OCI-LY1 (cell line): ENCODE results near the gene OTP.

Experiments used
- H2AFZ ChIP-seq: fragments of 200-600 bp; sonication (generic), shearing (Covaris generic); 2 replicates; pipeline ENCODE4 v1.6.0; 2014; ENCODE audit warnings: antibody characterized with exemption, mild to moderate bottlenecking, low read length
- H3F3A ChIP-seq: fragments of 200-600 bp; sonication (generic), shearing (Covaris generic); 2 replicates; pipeline ENCODE4 v1.6.0; 2014; ENCODE audit warnings: mild to moderate bottlenecking, antibody characterized with exemption, low read length, moderate library complexity; ENCODE audit not compliant: insufficient read depth
- H3K27ac ChIP-seq: fragments of 200-600 bp; sonication (generic); 2 replicates; pipeline ENCODE4 v1.5.1; 2014; ENCODE audit warnings: low read length, mixed run types, mild to moderate bottlenecking, low read depth; ENCODE audit not compliant: poor library complexity, severe bottlenecking
- H3K27me3 ChIP-seq: fragments of 200-600 bp; sonication (generic); 2 replicates; pipeline ENCODE4 v1.6.0; 2014; ENCODE audit warnings: antibody characterized with exemption, mild to moderate bottlenecking, low read length, moderate library complexity; ENCODE audit not compliant: insufficient read depth
- H3K36me3 ChIP-seq: fragments of 200-600 bp; sonication (generic); 2 replicates; pipeline ENCODE4 v1.6.1; 2014; ENCODE audit warnings: mild to moderate bottlenecking, antibody characterized with exemption, low read length, moderate library complexity, mixed read lengths; ENCODE audit not compliant: insufficient read depth
- H3K4me1 ChIP-seq: fragments of 200-600 bp; sonication (generic); 2 replicates; pipeline ENCODE4 v1.5.1; 2014; ENCODE audit warnings: mild to moderate bottlenecking, low read length, moderate library complexity; ENCODE audit not compliant: insufficient read depth, severe bottlenecking
- H3K4me2 ChIP-seq: fragments of 200-600 bp; sonication (generic), shearing (Covaris generic); 2 replicates; pipeline ENCODE4 v1.6.1; 2014; ENCODE audit warnings: low read length
- H3K4me3 ChIP-seq: fragments of 200-600 bp; sonication (generic); 2 replicates; pipeline ENCODE4 v1.5.1; 2014; ENCODE audit warnings: low read length, low read depth, mild to moderate bottlenecking, mixed read lengths; ENCODE audit not compliant: poor library complexity, severe bottlenecking
- H3K79me2 ChIP-seq: fragments of 200-600 bp; shearing (Covaris generic); 2 replicates; pipeline ENCODE4 v1.6.1; 2016; ENCODE audit warnings: mixed run types, low read length, mixed read lengths; ENCODE audit not compliant: insufficient read depth
- H3K9ac ChIP-seq: fragments of 200-600 bp; sonication (generic), shearing (Covaris generic); 2 replicates; pipeline ENCODE4 v1.6.1; 2014; ENCODE audit warnings: mild to moderate bottlenecking, low read length, mixed read lengths
- H3K9me2 ChIP-seq: fragments of 200-600 bp; sonication (generic), shearing (Covaris generic); 2 replicates; pipeline ENCODE4 v1.6.1; 2014; ENCODE audit warnings: low read depth, mild to moderate bottlenecking, low read length, mixed read lengths
- H3K9me3 ChIP-seq: fragments of 200-600 bp; shearing (Covaris generic); 2 replicates; pipeline ENCODE4 v1.6.1; 2014; ENCODE audit warnings: low read length, mixed read lengths
- H4K20me1 ChIP-seq: fragments of 200-600 bp; sonication (generic), shearing (Covaris generic); 2 replicates; pipeline ENCODE4 v1.6.0; 2016; ENCODE audit warnings: mild to moderate bottlenecking, low read length; ENCODE audit not compliant: insufficient read depth
- EZH2 ChIP-seq: fragments of 200-600 bp; sonication (generic), shearing (Covaris generic); IDR thresholded peaks from 2 replicates; pipeline ENCODE4 v1.8.0; 2017; ENCODE audit warnings: borderline replicate concordance, mixed run types, mild to moderate bottlenecking, antibody characterized with exemption, low read length, moderate library complexity, mixed read lengths
- TF ChIP-seq, protein P1 (sequence below): fragments of 200-600 bp; sonication (generic), shearing (Covaris generic); IDR thresholded peaks from 2 replicates; pipeline ENCODE4 v1.5.1; 2017; ENCODE audit warnings: mild to moderate bottlenecking, antibody characterized with exemption, low read length, moderate library complexity, mixed read lengths

The OTP gene

DNA sequence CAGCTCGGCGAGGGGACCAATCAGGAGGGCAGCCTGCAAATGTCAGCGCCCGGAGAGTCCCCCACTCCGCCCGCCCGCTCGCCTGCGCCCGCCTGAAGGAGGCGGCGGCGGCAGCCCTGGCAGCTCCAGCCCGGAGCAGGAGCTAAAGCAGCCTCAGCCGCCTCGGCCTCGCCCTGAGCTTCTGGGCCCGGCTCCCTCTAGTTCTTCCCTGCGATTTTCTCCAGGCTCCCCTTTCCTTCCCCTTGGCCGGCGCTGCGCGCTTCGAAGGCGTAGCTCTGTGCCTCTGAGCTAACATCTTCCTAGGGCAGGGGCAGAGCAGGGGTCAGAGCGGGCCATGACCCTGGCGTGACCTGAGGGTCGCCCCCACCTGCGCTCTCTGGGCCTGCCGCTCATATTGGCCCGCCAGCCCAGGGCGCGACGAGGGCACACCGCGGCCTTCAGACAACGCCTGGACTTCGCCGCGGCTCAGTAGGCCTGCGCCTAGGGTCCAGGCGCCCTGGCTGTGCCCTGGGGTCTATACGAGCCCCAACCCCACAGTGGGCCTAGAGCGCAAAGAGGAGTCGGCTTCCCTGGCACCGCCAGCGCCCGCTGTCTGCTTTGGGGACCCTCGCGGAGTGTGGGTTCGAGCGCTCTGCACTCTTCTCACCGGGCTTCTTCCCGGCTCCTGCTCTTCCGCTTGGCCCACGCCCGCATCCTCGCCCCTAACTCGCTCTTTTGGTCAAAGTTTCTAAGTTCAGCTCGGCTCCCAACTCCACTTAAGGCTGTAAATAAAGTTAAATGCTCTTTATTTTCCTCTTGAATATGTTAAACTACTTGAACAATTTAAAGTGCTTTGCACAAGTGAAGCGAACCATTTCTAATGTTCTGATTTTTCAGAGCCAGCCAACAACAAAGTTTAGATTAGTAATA lies 504 bp upstream of the OTP start:
- Histone ChIP-seq H3K9ac (no peak overlapping the region), H3K36me3 (no peaks in the 10 kb centered on the region), H3K27me3 (peaks cover 4% of the 10 kb centered on the region; the same call in 1 of the 2 replicates), H3K27ac (no peak overlapping the region), H3F3A (no peaks in the 10 kb centered on the region), H3K9me3 (no peaks in the 10 kb centered on the region), H4K20me1 (no peaks in the 10 kb centered on the region), H3K4me1 (no peaks in the 10 kb centered on the region), H3K4me2 (no peak overlapping the region), H3K79me2 (no peaks in the 10 kb centered on the region), H2AFZ (no peak overlapping the region), H3K4me3 (no peak overlapping the region), H3K9me2 (no peaks in the 10 kb centered on the region)
- no peak for TF ChIP-seq EZH2

DNA sequence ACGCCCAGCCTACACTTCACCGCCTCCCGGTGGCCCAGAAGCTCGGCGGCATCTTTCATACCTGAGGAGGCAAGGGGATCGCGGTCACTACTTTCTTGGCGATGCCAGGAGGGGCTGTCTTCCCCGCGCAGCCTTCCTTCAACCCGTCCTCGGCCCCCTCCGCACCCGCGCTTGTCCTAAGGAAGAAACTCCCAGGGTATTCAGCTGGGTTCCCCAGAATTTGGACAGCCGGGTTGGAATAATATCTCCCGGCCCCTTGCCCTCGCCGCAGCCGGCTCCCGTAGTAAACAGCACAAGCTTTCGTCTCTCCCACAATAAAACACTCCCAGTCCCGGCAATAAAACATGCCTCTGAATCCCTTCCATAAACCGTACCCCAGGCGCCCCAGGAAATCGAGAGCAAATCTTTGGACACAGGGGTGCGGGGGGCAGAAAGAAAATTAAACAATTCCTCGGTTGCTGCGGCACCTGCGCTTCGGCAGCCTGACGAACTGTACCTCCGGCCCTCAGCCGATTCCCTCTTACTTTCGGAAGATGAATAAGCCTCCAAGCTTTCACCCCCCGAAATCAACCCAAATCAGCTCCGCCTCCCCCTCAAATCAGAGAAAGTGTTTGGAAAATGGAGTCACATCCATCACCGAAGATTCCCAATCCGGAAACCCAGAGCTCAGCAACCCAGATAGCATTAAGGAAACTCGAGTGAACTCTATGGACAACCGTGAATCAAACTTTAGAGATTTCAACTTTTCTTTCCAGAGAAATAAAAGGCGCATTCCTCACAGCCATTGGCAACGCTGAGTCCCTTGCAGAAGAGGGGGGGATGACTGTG lies 1.1 kb downstream of the OTP start:
- no peak overlapping the region for H3K27ac ChIP-seq
- H3K27me3 ChIP-seq = peaks cover 4% of the 10 kb centered on the region; the same call in 1 of the 2 replicates
- no peaks in the 10 kb centered on the region for H3K36me3 ChIP-seq
- H2AFZ ChIP-seq = no peak overlapping the region
- H3K9me3 ChIP-seq = no peaks in the 10 kb centered on the region
- TF ChIP-seq EZH2 = no peak
- TF ChIP-seq, protein P1, sequence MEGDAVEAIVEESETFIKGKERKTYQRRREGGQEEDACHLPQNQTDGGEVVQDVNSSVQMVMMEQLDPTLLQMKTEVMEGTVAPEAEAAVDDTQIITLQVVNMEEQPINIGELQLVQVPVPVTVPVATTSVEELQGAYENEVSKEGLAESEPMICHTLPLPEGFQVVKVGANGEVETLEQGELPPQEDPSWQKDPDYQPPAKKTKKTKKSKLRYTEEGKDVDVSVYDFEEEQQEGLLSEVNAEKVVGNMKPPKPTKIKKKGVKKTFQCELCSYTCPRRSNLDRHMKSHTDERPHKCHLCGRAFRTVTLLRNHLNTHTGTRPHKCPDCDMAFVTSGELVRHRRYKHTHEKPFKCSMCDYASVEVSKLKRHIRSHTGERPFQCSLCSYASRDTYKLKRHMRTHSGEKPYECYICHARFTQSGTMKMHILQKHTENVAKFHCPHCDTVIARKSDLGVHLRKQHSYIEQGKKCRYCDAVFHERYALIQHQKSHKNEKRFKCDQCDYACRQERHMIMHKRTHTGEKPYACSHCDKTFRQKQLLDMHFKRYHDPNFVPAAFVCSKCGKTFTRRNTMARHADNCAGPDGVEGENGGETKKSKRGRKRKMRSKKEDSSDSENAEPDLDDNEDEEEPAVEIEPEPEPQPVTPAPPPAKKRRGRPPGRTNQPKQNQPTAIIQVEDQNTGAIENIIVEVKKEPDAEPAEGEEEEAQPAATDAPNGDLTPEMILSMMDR = no peak
- no peaks in the 10 kb centered on the region for H3F3A ChIP-seq
- no peak overlapping the region for H3K4me3 ChIP-seq
- H3K9me2 ChIP-seq = no peaks in the 10 kb centered on the region
- H3K9ac ChIP-seq = no peak overlapping the region
- H3K4me2 ChIP-seq = no peak overlapping the region
- no peaks in the 10 kb centered on the region for H4K20me1 ChIP-seq
- H3K79me2 ChIP-seq = no peaks in the 10 kb centered on the region
- H3K4me1 ChIP-seq = no peaks in the 10 kb centered on the region

DNA sequence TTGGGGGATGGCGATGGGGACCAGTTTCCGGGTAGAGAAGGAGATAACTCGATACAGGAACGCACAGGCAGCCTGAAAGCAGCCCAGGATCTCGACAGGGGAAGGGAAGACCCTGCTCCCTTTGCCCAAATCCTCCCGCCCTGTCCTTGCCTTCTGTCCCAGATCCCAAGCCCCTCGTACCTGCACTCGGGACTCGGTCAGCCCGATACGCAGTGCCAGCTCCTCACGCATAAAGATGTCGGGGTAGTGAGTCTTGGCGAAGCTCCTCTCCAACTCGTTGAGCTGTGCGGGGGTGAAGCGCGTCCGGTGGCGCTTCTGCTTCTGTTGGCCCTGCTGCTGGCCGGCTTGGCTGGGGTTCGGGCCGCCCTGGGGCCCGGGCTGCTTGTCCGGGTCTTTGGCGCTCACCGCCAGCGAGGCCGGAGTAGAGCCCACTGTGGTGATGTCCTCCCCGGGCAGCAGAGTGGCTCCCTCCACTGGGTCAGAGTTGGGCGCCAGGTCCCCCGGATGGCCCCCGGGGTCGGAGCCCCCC lies 1.8 kb downstream of the OTP start:
- no peaks in the 10 kb centered on the region for H3K36me3 ChIP-seq
- H2AFZ ChIP-seq = no peak overlapping the region
- H3K79me2 ChIP-seq = no peaks in the 10 kb centered on the region
- H3K27ac ChIP-seq = no peak overlapping the region
- no peak for TF ChIP-seq EZH2
- TF ChIP-seq, protein P1 = no peak
- H3K9me3 ChIP-seq = no peaks in the 10 kb centered on the region
- H3K4me2 ChIP-seq = no peak overlapping the region
- peaks cover 4% of the 10 kb centered on the region; the same call in 1 of the 2 replicates for H3K27me3 ChIP-seq
- H4K20me1 ChIP-seq = no peaks in the 10 kb centered on the region
- H3K9me2 ChIP-seq = no peaks in the 10 kb centered on the region
- no peak overlapping the region for H3K4me3 ChIP-seq
- no peaks in the 10 kb centered on the region for H3F3A ChIP-seq
- no peaks in the 10 kb centered on the region for H3K4me1 ChIP-seq
- H3K9ac ChIP-seq = no peak overlapping the region
